Renal pelvis (tissue), 4 donors: ENCODE measurements around the gene KCNH2. TPM values are rescaled to one million over a fixed set of nuclear protein-coding genes. Genes with fewer than 3 reads are reported as not detected.

ENCODE experiments used
- DNase-seq: peaks from one replicate; pipeline ENCODE4 v3.0.0-alpha.2; 2013
- polyA plus RNA-seq, 3 donors: library from polyadenylated mRNA; unstranded; fragments of 120-200 nt; gene quantifications; one replicate each; pipeline ENCODE4 v1.2.1, GENCODE V29; 2013; ENCODE audit not compliant: insufficient read length in 3 of 3

KCNH2 gene
- polyA plus RNA-seq, 3 donors, result 16.9 to 22.5 (median 21.0) TPM

DNA sequence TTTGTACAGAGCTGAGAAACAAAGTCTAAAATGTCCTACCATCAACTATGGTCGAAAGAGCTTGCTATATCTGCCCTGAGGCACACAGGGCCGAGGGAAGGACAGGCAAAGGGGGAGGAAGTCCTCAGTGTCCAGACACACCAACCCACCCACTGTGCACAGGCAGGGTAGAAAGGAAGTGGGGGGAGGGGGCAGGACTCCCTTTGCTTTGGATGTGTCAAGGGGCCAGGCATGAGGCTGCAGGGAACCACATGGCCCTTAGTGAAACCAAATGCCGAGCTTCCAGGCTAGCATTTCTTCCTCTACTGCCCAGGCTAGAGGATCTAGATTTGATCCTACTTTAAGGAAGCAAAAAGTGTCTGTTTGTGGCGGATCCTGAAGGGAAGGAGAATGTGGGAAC is 28.6 kb downstream of the KCNH2 start:
- no peak for DNase-seq

DNA sequence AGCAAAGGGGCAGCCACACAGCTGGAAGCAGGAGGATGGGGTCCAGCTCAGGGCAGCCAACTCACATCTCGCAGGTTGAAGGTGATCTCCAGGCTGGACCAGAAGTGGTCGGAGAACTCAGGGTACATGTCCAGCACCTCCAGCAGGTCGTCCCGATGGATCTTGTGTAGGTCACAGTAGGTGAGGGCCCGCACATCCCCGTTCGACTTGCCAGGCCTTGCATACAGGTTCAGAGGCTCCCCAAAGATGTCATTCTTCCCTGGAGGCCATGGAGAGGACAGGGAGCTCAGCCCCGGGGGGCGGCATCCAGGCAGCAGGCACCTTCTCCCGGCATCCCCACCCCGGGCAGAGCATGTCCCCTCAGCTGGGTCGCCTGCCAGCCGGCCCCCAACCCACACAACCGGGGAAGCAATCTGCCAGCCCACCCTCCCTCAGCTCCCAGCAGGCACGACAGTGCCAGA is 29.3 kb downstream of the KCNH2 start:
- DNase-seq, result no peak

DNA sequence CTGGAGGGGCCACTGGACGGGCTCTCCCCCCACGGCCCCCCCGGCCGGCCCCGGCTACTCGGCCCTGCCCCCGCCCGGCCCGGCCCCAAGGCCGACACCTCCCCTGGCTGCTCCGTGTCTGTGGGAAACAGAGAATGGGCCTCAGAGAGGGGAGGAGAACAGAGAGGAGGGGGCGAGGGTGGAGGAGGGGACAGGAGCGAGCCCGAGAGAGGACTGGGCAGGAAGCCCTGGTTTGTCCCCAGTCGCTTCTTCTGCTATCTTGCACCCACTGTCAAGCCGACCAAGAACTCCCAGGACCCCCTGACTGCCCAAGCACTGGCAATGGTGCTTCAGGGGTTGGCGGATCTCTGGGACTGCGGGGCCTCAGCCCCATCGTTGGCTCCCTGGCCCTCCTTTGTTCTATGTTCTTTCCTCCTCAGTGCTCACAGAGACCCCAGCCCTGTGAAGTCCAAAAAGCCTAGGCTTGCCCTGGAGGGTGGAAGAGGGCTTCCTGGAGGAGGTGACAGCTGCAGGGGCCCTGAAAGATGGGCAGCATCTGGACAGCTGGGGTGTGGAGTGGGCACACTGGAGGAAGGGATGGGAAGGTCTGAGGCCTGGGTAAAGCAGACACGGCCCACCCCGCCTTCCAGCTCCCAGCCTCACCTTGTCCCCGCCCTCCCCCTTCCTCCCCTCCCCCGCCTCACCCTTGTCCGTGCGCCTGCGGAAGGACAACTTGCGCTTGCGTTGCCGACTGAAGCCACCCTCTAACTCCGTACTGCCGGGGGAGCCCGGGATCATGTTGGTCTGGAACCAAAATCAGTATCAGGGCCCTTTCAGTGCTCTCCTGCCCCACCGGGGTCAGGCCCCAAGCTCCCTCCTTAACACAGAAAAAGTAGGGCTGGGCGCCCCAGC is 30.1 kb downstream of the KCNH2 start:
- DNase-seq, result no peak

DNA sequence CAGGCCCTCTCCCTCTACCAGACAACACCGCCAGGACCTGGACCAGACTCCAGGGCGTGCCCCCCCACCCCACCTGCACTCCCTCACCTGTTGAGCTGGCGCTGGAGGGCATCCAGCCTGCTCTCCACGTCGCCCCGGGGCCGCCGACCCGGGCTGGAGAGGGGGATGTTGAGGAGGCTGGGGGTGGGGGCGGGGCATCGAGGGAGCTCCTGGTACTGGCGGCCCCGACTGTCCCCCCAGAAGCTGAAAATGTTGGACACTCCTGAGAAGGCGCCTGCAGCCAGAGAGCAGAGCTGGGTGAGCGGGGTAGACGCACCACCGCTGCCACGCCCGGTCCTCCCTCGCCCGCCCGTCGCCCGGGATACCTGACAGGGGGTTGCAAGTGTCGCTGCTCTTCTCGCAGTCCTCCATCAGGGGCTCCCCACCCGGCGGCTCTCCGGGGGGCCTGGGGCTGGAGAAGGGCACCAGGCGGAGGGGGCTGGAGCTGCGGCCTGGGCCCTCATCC is 30.8 kb downstream of the KCNH2 start:
- DNase-seq, result no peak

DNA sequence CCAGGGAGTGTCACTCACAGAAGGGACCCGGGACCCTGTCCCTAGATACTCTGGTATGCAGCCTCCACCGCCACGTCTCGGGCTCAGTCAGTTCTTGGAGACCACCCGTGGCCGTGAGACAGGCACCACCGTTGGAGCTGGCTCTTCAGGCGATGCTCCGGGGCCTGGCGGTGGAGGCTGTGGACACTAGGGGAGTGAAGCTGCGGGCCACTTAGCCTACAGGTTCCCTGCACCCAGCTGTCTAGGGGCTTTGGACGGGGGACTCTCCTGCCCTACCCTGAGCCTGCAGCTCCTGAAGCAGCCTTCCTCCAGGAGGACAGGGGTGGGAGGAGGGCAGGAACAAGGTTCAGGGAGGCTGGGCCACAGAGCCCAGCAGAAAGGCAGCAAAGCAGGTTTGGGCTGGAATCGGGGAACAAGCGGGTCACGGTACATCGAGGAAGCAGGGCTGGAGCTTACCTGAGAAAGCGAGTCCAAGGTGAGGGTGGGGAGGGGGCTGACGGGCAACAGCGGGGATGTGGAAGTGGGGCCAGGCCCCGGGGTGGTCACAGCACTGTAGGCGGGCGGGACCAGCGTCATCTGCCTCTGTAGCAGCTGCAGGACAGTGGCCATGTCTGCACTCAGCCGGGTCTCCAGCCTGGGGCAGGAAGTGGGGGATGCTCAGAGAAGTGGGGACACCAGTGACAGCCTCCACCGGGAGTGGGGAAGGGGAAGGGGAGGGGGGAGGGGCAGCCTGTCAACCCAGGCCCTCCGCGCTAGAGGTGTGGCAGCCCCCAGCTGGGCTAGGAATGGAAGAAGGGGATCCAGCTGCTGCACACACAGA is 31.5 kb downstream of the KCNH2 start:
- DNase-seq, result no peak

- DNase-seq, result no peak
Measured at GRCh38 chr7:150945853-150946420, 32.2 kb downstream of the KCNH2 start.

DNA sequence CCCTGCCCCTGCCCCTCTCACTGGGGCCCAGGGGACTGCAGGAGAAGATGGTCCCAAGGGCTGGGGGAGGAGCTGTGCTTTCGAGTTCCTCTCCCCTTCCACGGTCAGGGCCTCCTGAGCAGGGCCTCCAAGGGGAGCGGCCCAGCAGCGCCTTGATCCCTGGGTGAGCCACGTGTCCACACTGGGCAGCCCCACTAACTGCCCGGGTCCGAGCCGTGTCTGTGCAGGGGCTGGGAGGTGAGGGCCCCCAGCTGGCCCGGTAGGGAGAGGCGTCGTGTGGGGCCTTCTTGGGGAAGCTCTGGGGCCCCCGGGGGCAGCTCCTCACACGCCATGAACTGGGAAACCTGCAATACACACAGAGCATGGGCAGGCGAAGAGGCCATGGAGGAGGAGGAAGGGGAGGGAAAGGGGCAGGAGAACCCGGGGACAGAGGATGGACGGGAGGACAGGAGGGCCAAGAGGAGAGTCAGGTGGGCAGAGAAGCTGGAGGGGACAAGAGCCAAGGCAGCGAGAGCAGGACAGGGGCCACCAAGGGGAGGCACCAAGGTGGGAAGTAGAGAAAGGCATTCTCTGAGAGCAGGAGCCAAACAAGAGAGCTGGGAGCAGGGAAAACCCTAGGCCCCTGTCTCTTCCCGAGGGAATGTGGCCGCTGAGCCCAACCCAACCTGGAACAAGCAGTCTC is 32.8 kb downstream of the KCNH2 start:
- DNase-seq, result no peak

DNA sequence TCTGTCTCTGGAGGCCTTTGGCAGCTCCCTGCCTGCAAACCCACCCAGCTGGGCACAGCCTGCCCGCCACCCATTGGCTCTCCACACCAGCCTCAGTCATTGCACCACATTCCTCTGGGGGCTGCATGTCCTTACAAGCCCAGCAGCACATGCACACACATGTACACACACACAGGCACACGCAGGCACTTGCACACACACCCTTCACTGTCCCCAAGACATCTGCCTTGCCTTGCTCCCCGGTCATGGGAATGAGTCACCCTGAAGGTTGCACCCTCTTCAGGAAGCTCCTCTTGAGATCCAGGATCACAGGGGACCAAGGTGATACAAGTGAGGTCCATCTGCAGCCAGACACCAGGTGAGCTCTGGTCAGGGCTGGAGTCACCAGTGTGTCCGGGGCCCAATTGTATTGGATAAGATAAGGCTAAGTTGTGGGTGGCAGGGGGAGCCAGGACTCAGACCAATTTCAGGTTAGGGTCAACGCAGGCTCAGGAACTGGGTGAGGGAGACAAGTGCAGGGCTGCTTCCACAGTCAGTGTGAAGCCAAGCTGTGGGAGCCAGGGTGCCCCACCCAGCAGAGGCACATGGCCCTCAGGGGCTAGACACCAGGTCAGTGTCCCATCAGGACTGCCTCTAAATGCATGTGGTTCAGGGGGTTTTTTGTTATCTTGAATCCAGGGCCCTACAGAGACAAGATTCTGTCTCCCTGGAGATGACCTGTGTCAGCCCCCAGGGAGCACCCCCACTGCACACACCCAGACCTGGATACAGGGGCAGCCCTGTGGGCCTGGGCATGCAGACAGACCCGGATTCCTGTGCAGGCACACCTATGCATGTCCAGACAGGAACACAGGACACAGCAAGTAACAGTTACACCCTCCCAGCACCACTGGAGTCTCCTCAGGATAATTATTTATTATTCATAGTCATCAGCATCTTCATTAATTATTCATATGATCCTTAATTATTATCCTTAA is 33.8 kb downstream of the KCNH2 start:
- no peak for DNase-seq

- no peak for DNase-seq
Measured at GRCh38 chr7:150943453-150943814, 34.7 kb downstream of the KCNH2 start.

DNA sequence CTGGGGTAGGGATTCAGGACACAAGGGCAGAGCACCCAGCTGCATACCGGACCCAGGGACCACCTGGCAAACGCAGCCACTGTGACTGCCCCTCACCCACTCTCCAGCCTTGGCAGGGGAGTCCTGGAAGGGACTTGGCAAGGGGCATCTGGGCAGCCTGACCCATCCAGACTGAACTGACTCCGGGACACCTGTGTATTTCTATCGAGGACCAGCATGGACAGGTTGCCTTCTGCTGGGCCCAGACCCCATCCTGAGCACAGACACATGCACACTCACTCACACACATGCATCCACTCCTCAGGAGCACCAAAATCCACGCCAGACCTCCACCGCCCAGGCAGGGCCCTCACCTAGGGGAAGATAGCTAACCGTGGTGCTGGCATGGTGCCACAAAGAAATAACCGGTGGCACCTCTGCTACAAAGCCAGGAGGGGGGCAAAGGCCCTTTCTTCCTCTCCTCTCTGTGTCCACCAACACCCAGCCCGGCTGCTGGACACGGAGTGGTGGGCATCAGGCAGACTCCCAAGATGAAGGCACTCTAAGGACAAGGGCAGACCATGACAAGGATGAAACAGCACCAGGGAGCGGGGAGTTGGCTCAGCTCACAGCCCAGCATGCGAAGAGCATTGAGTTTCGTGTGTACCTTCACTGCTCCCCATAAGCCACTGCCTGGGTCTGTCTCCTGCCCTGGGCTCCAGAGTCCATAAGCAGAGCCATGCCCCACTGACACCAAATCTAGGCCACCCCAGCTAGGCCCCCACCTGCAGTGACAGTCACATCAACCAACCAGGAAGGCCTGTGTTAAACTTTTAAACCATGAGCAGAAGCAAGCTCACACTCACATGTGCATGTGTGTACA is 35.3 kb downstream of the KCNH2 start:
- no peak for DNase-seq

DNA sequence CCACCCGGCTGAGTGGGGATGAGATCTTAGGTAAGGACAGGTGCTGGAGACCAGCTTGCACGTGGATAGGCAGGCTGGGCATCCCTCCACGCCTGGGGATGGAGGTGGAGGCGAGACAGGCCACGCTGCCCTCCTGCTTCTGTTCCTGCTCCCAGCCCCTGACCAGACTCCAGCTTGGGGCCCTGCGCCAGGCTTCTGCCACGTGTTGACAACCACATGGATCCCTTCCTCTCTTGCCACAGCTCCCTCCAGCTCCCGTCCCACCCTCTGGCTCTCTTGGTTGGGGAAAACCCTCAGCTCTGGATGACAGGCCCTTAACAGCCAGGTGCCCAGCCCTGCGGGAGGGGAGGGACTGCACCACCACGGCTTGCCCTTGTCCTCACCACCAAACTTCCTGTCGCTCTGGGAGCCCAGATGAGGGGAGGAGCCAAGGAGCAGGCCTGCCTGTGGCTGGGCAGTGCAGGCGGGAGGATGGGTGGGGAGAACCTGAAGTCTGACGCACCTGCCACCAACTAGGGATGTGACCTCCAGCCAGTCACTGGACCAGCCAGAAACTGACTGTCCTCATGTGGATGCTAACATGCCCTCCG is 36.0 kb downstream of the KCNH2 start:
- DNase-seq, result no peak

DNA sequence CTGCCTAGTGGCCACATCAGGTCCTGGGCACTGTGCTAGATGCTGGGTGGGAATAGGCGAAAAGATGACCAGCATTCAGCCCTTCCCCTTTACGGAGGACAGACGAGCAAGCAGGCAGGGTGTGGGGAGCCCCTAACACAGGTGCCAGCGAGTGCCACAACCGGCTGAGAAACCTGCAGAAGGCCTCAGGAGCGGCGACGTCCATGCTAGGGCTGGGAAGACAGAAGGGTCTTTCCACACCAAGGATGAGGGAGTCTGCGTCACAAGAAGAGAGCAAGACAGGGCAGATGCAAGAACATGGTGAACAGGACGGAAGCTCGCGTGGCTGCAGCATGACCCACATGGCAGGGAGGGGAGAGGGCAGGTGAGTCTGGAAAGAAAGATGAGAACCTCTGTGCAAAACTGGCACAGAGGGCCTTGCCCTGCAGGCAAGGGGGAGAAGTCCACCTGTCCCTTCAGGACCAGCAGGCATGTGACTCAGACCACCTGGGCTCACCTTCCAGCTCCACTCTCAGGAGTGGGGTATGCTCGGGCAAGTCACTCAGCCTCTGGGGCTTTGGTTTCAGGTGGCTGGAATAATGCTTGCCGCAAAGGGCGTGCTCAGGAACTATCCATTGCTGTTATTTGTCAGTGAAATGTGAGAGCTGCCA is 36.6 kb downstream of the KCNH2 start:
- no peak for DNase-seq

DNA sequence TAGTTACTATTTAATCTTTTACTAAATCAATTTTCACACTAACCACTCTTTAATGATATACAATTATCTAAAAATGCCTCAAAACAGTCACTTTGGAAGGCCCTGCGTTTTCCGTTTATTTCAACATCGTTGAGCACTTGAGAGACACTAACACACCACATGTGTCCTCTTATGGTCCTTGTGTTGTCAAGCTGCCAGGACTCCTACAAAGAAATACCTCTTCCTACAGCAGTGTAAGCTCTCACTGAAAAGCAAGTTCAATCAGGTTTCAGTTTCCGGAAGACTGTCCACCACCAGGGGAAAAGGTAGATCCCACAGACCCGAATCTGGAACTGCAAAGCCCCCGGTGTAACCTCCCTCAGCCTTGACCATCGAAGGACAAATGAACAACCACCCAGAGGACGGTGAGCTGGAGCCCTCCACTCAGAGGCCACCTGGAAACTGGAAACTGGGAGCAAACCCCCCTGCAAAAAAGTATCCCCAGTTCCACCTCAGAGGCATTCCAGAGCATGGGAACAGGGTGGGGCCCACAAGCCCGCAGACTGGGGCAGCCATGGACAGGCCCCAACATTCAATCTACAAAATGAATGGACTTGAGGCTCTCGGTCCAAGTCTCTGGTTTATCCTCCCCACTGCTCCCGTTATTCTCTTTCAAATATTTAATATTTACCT is 37.6 kb downstream of the KCNH2 start:
- no peak for DNase-seq

- no peak for DNase-seq
Measured at GRCh38 chr7:150939466-150939865, 38.7 kb downstream of the KCNH2 start.

GRCh38 chr7:150939052-150939451 is 39.1 kb downstream of the KCNH2 start:
- no peak for DNase-seq

DNA sequence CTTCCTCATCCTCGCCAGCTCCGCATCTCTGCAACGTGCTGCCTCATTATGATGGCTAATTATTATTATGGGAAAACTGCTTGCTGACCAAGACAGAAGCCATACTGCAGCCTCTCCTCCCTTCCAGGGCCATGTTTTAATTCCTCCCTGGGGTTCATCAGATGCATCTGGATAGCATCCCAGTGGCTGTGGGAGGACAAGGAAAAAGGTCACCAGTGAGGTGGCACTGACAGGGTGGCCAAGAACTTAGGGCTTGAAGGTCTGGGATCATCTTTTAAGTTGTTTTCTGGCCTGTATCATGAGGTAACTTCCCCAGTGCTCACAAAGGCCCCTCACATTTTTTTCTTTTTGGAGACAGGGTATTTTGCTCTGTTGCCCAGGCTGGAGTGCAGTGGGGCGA is 39.6 kb downstream of the KCNH2 start:
- no peak for DNase-seq

DNA sequence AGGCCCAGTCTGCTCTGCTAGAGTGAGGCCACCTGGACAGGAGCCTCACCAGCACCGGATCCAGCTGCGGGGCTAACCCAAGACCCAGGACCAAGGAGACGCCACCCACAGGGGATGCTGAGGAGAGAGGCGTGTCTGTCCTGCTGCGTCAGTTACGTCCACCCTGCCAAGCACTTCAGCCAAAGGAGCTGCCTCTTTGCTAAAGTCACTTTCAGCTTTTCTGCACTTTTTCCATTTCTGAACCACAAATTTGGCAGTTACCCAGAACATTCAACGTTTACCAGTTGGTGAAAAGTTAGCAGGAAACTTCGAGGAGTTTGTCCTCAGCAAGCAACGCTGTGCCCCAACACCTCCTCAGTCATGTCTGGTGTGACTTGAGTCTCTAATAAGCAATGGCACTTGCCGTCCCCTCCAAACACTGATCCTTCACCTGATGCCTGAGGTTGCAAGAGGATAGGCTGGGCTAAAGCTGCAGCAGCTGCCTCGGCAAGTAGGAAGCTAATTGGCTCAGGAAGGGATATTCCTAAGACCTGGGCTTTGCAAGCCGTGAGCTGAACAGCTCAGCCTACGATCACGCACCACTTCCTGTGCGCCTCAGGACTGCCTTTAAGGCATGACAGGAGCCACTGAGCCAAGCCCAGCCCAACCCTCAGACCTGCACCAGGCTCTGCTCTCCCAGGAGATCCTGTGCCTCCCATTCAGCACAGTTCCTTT is 40.1 kb downstream of the KCNH2 start:
- no peak for DNase-seq
